Liver (tissue), 9 donors: ENCODE results near the gene SPDYC. TPM values are rescaled to one million over a fixed set of nuclear protein-coding genes. Genes with fewer than 3 reads are reported as not detected.

Source experiments
- DNase-seq: peaks from one replicate; pipeline ENCODE4 v3.0.0-alpha.2; 2017; ENCODE audit warnings: low spot score
- H3K27ac ChIP-seq, 2 donors: one replicate each; pipeline ENCODE4 v1.7.0; 2013; ENCODE audit warnings: inconsistent platforms in 2 of 2, low read length in 2 of 2, control low read depth in 1 of 2, low read depth in 1 of 2, mild to moderate bottlenecking in 1 of 2
- H3K27me3 ChIP-seq, 4 donors: one replicate each; pipeline versions ENCODE4 v1.6.1 to v1.7.0; 2013; ENCODE audit warnings: low read length in 3 of 4, inconsistent platforms in 1 of 4, mild to moderate bottlenecking in 1 of 4, moderate library complexity in 1 of 4; ENCODE audit not compliant: control insufficient read depth in 4 of 4, insufficient read depth in 4 of 4
- H3K36me3 ChIP-seq, 4 donors: one replicate each; pipeline versions ENCODE4 v1.6.1 to v1.7.0; 2013; ENCODE audit warnings: low read length in 3 of 4, mild to moderate bottlenecking in 3 of 4, low read depth in 1 of 4, moderate library complexity in 1 of 4; ENCODE audit not compliant: control insufficient read depth in 4 of 4, insufficient read depth in 3 of 4
- H3K4me1 ChIP-seq, 4 donors: one replicate each; pipeline versions ENCODE4 v1.6.1 to v1.7.0; 2013; ENCODE audit warnings: low read length in 3 of 4, mild to moderate bottlenecking in 3 of 4, moderate library complexity in 1 of 4; ENCODE audit not compliant: control insufficient read depth in 4 of 4, insufficient read depth in 4 of 4
- H3K4me3 ChIP-seq, 3 donors: one replicate each; pipeline versions ENCODE4 v1.6.1 to v1.7.0; 2013; ENCODE audit warnings: low read length in 3 of 3, control low read depth in 1 of 3, low read depth in 1 of 3, mild to moderate bottlenecking in 1 of 3
- H3K9ac ChIP-seq, 2 donors: one replicate each; pipeline ENCODE4 v1.7.0; 2013; ENCODE audit warnings: low read length in 2 of 2, mild to moderate bottlenecking in 2 of 2, moderate library complexity in 2 of 2, control low read depth in 1 of 2, low read depth in 1 of 2
- H3K9me3 ChIP-seq, 4 donors: one replicate each; pipeline versions ENCODE4 v1.6.1 to v1.7.0; 2013; ENCODE audit warnings: low read length in 3 of 4; ENCODE audit not compliant: control insufficient read depth in 4 of 4
- ATF3 ChIP-seq: IDR thresholded peaks from 2 replicates; pipeline ENCODE4 v1.6.1; 2016; ENCODE audit warnings: antibody characterized with exemption
- CTCF ChIP-seq: fragments of 150-350 bp; IDR thresholded peaks from 2 replicates; pipeline ENCODE4 v1.5.1; 2017; ENCODE audit warnings: improper control_type of control experiment, low read depth, low read length; ENCODE audit not compliant: missing input control
- FOXA2 ChIP-seq: IDR thresholded peaks from 2 replicates; pipeline ENCODE4 v1.6.1; 2016; ENCODE audit warnings: antibody characterized with exemption
- GABPA ChIP-seq, 2 donors: IDR thresholded peaks in 1 of 2; conservative IDR thresholded peaks in 1 of 2; 2 replicates each; pipeline ENCODE4 v1.6.1; 2016; ENCODE audit warnings: antibody characterized with exemption in 2 of 2, mild to moderate bottlenecking in 1 of 2, moderate library complexity in 1 of 2
- HNF4A ChIP-seq, 2 donors: conservative IDR thresholded peaks; 2 replicates each; pipeline ENCODE4 v1.6.1; 2016; ENCODE audit warnings: antibody characterized with exemption in 2 of 2, mild to moderate bottlenecking in 2 of 2
- HNF4G ChIP-seq: IDR thresholded peaks from 2 replicates; pipeline ENCODE4 v1.6.1; 2016; ENCODE audit warnings: antibody characterized with exemption
- RAD21 ChIP-seq, 2 donors: IDR thresholded peaks; 2 replicates each; pipeline ENCODE4 v1.6.1; 2016; ENCODE audit warnings: antibody characterized with exemption in 2 of 2, mild to moderate bottlenecking in 2 of 2
- REST ChIP-seq: IDR thresholded peaks from 2 replicates; pipeline ENCODE4 v1.6.1; 2016; ENCODE audit warnings: antibody characterized with exemption, mild to moderate bottlenecking
- RXRA ChIP-seq, 2 donors: IDR thresholded peaks; 2 replicates each; pipeline ENCODE4 v1.6.1; 2017 to 2018; ENCODE audit warnings: antibody characterized with exemption in 2 of 2, mild to moderate bottlenecking in 1 of 2
- YY1 ChIP-seq: IDR thresholded peaks from 2 replicates; pipeline ENCODE4 v1.6.1; 2016; ENCODE audit warnings: antibody characterized with exemption, mild to moderate bottlenecking
- ZBTB33 ChIP-seq: IDR thresholded peaks from 2 replicates; pipeline ENCODE4 v1.6.1; 2016; ENCODE audit warnings: antibody characterized with exemption
- WGBS: extraction: QIAGEN DNeasy Blood & Tissue Kit; methylation state at CpG from one replicate; pipeline ENCODE4 v1.1.7; 2013; 5-methylcytosine and 5-hydroxymethylcytosine counted together
- polyA plus RNA-seq, 2 donors: library from polyadenylated mRNA; stranded (reverse) in 1 of 2; unstranded in 1 of 2; fragments of 200-250 nt in 1 of 2; fragments of >200 nt in 1 of 2; fragmentation: Nextera tagmentation in 1 of 2; extraction: Ambion mirVana in 1 of 2; gene quantifications; one replicate each; pipeline versions ENCODE4 v1.2.1 to v1.2.3, GENCODE V29; 2013 to 2015
- total RNA-seq, 2 donors: library from RNA; depleted of rRNA; stranded (reverse); fragments of >200 nt; gene quantifications; one replicate each; pipeline ENCODE4 v1.2.3, GENCODE V29; 2014
- donor health status: healthy.
- donor health status: healthy.
- donor health status: healthy.
- donor health status: healthy.
- donor health status: healthy.

SPDYC gene
- total and polyA plus RNA-seq, 4 donors = 0.08 to 1.1 (median 0.52) TPM; not detected in 1

DNA sequence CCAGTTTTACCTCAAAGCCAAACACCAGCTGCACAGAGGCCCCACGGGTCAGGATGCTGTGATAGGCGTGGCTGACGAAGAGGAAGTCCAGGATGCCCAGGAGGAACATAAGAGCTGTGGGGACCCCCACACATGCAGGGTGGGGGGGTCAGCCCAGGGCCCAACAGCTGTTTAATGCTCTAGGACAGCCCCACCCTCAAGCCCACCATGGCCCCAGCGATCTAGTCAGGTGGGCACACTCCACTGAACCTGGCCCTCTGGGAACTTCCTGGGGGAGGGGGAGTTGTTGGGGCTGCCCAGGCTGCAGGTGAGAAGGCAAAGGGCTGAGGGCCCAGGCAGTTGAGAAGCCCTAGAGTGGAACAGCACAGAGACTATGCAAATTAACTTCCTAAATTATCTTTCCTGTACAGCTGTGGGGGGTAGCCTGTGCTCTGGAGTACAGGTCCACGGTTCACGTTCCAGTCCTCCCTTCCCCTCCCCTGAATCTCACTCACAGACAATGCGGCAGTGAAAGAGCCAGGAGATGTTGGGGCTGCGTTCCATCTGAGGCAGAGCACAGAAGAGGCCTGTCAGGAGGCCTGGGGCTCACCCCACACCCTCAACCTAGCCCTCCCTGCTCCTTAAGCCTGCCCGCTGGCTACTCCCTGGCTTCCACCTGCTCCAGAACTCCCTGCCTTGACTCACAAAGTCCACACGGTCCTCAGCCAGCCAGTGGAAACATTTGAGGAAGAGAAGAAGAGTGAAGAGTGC, 37.6 kb upstream of the SPDYC start:
- Histone ChIP-seq H3K36me3 (peaks cover 40 to 55% (median 44%) of the 10 kb centered on the region in 4 donors), H3K4me3 (no peak overlapping the region), H3K9me3 (no peaks in the 10 kb centered on the region), H3K9ac (peak overlapping the region in 1 of 2 donors; percentile 13), H3K27ac (peak overlapping the region in 1 of 2 donors; percentile 99), H3K27me3 (no peaks in the 10 kb centered on the region), H3K4me1 (peaks cover 0 to 46% (median 30%) of the 10 kb centered on the region in 4 donors)
- TF ChIP-seq HNF4A (conservative IDR thresholded peaks at IDR 0.05) (no peak), YY1 (no peak), REST (no peak), ATF3 (no peak), HNF4G (no peak), CTCF (no peak), FOXA2 (no peak), GABPA (IDR thresholded peaks at IDR 0.05 in 1 of 2, conservative IDR thresholded peaks at IDR 0.05 in 1 of 2) (no peak), ZBTB33 (no peak)
- no peak for DNase-seq
- WGBS = 71% methylated on average over 10 of the region's 10 CpGs

DNA sequence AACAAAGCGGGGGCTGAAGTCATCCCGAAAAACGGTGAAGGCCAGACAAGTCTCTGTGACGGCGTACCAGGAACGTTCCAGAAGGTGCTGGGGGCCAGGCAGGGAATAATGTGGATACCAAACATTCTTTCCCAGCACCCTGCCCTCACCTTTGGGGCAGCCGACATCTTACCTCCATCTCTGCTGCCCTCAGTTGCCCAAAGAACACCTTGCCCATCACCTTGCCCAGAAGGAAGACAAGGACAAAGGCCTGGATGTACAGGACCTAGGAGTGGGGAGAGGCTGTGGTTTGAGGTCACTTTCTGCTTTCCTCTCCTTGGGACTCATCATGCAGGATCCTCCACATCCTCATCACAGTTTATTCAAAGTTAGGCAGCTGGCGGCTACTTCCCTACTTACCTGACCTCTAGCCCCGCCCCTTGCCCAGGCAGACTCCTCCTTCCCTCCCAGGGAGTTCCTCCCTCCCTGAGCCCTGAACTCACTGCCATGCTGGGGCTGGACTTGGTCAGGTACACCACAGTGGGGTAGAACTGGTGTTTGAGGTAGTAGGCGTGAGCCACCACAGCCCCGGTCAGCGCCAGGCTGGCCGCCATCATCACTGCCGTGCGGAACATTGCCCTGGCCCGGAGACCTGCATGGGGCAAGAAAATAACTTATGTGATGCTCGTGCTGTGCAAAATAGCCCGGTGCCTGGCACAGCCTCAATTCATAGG, 36.9 kb upstream of the SPDYC start:
- Histone ChIP-seq H3K27ac (peak overlapping the region; percentile 99 to 100), H3K9me3 (no peaks in the 10 kb centered on the region), H3K4me1 (peaks cover 0 to 46% (median 30%) of the 10 kb centered on the region in 4 donors), H3K9ac (peak overlapping the region; percentile 96 to 100), H3K36me3 (peaks cover 34 to 48% (median 39%) of the 10 kb centered on the region in 4 donors), H3K27me3 (no peaks in the 10 kb centered on the region), H3K4me3 (peak overlapping the region; percentile 80 to 95 (median 90))
- peak; percentile 79 for DNase-seq
- 36% methylated on average over 18 of the region's 18 CpGs for WGBS
- peak in 1 of 2 donors; percentile 19 for TF ChIP-seq RXRA (IDR thresholded peaks at IDR 0.05)
- no peak for TF ChIP-seq ATF3
- peak in 1 of 2 donors; percentile 45 for TF ChIP-seq RAD21 (IDR thresholded peaks at IDR 0.05)
- peak; percentile 65 for TF ChIP-seq YY1
- no peak for TF ChIP-seq CTCF
